ENCODE results near the gene PPP2R3A. TPM values are rescaled to one million over a fixed set of nuclear protein-coding genes. Genes with fewer than 3 reads are reported as not detected.
A peak's percentile ranks its signal among the peaks of the same experiment; 100 is the strongest.

The PPP2R3A gene
- total and polyA plus RNA-seq, 2 experiments from 2014 or later: 14.2 to 21.0 TPM

GRCh38 chr3:135989242-135989641, 23.7 kb downstream of the PPP2R3A start:
- Histone ChIP-seq H3K27me3 (replicated peaks; ENCODE audit: insufficient read depth) (no peaks in the 10 kb centered on the region), H3K4me3 (peak overlapping the region; percentile 16; the same call in 1 of the 2 replicates), H3K4me1 (ENCODE audit: insufficient read depth) (peaks cover 52% of the 10 kb centered on the region), H3K79me2 (ENCODE audit: insufficient read depth) (peaks cover 95% of the 10 kb centered on the region), H3K9me2 (ENCODE audit: insufficient read depth) (no peaks in the 10 kb centered on the region), H3K9ac (peak overlapping the region; percentile 21; the same call in 1 of the 2 replicates), H3K9me3 (ENCODE audit: low read depth) (no peaks in the 10 kb centered on the region), H3K4me2 (ENCODE audit: unreplicated experiment) (peak overlapping the region; percentile 60), H4K20me1 (ENCODE audit: insufficient read depth) (no peaks in the 10 kb centered on the region), H2AFZ (no peak overlapping the region), H3K27ac (peak overlapping the region; percentile 61), H3K36me3 (ENCODE audit: low read depth) (no peaks in the 10 kb centered on the region), H3F3A (ENCODE audit: insufficient read depth) (peaks cover 51% of the 10 kb centered on the region)
- TF ChIP-seq EZH2phosphoT487 (IDR thresholded peaks at IDR 0.05; ENCODE audit: insufficient read depth, low read depth): no peak
- no peak for TF ChIP-seq EZH2 (IDR thresholded peaks at IDR 0.05; ENCODE audit: insufficient read depth, poor library complexity, severe bottlenecking)
- peak; percentile 80 for DNase-seq
- WGBS, 2 experiments (ENCODE audit: low coverage in 1 of 2, low lambda C conversion rate in 2 of 2, missing lambda C conversion rate in 2 of 2): 2 to 3% methylated on average over 2 of the region's 2 CpGs
- in situ Hi-C loops (cut with MboI): no loop called here

- no peaks in the 10 kb centered on the region for H3K9me2 ChIP-seq (ENCODE audit: insufficient read depth)
- peak overlapping the region; percentile 75 for H3K27ac ChIP-seq
- peaks cover 47% of the 10 kb centered on the region for H3F3A ChIP-seq (ENCODE audit: insufficient read depth)
- 97% methylated on average over 4 of the region's 4 CpGs for WGBS, 2 experiments (ENCODE audit: low coverage in 1 of 2, low lambda C conversion rate in 2 of 2, missing lambda C conversion rate in 2 of 2)
- no peaks in the 10 kb centered on the region for H3K27me3 ChIP-seq (replicated peaks; ENCODE audit: insufficient read depth)
- no peak overlapping the region for H3K9ac ChIP-seq
- H3K9me3 ChIP-seq (ENCODE audit: low read depth): no peaks in the 10 kb centered on the region
- no peaks in the 10 kb centered on the region for H3K36me3 ChIP-seq (ENCODE audit: low read depth)
- H3K4me1 ChIP-seq (ENCODE audit: insufficient read depth): peaks cover 57% of the 10 kb centered on the region
- DNase-seq: no peak
- peaks cover 95% of the 10 kb centered on the region for H3K79me2 ChIP-seq (ENCODE audit: insufficient read depth)
- H3K4me3 ChIP-seq: no peak overlapping the region
- no peak overlapping the region for H3K4me2 ChIP-seq (ENCODE audit: unreplicated experiment)
- no peaks in the 10 kb centered on the region for H4K20me1 ChIP-seq (ENCODE audit: insufficient read depth)
- TF ChIP-seq EZH2phosphoT487 (IDR thresholded peaks at IDR 0.05; ENCODE audit: insufficient read depth, low read depth) (no peak), EZH2 (IDR thresholded peaks at IDR 0.05; ENCODE audit: insufficient read depth, poor library complexity, severe bottlenecking) (no peak)
- no peak overlapping the region for H2AFZ ChIP-seq
- in situ Hi-C loops (cut with MboI): no loop called here
These were observed 25.4 kb downstream of the PPP2R3A start for GRCh38 chr3:135990903-135991302.

- Histone ChIP-seq H3K36me3 (ENCODE audit: low read depth) (no peaks in the 10 kb centered on the region), H3K9me2 (ENCODE audit: insufficient read depth) (no peaks in the 10 kb centered on the region), H3K79me2 (ENCODE audit: insufficient read depth) (peaks cover 95% of the 10 kb centered on the region), H3K27ac (peak overlapping the region; percentile 75), H4K20me1 (ENCODE audit: insufficient read depth) (no peaks in the 10 kb centered on the region), H3K9me3 (ENCODE audit: low read depth) (no peaks in the 10 kb centered on the region), H3F3A (ENCODE audit: insufficient read depth) (peaks cover 47% of the 10 kb centered on the region), H3K4me2 (ENCODE audit: unreplicated experiment) (peak overlapping the region; percentile 45), H3K4me3 (no peak overlapping the region), H3K27me3 (replicated peaks; ENCODE audit: insufficient read depth) (no peaks in the 10 kb centered on the region), H2AFZ (no peak overlapping the region), H3K9ac (peak overlapping the region; percentile 29), H3K4me1 (ENCODE audit: insufficient read depth) (peaks cover 64% of the 10 kb centered on the region)
- no peak for DNase-seq
- 70 to 71% methylated on average over 2 of the region's 2 CpGs for WGBS, 2 experiments (ENCODE audit: low coverage in 1 of 2, low lambda C conversion rate in 2 of 2, missing lambda C conversion rate in 2 of 2)
- TF ChIP-seq EZH2 (IDR thresholded peaks at IDR 0.05; ENCODE audit: insufficient read depth, poor library complexity, severe bottlenecking) (no peak), EZH2phosphoT487 (IDR thresholded peaks at IDR 0.05; ENCODE audit: insufficient read depth, low read depth) (no peak)
- in situ Hi-C loops (cut with MboI): no loop called here
These were observed 26.1 kb downstream of the PPP2R3A start for GRCh38 chr3:135991621-135992020.

GRCh38 chr3:135992072-135992471, 26.5 kb downstream of the PPP2R3A start:
- peaks cover 95% of the 10 kb centered on the region for H3K79me2 ChIP-seq (ENCODE audit: insufficient read depth)
- H3K27me3 ChIP-seq (replicated peaks; ENCODE audit: insufficient read depth): no peaks in the 10 kb centered on the region
- DNase-seq: peak; percentile 92
- peak overlapping the region; percentile 51 for H3K4me2 ChIP-seq (ENCODE audit: unreplicated experiment)
- no peak overlapping the region for H3K9ac ChIP-seq
- no peak overlapping the region for H3K4me3 ChIP-seq
- H3K36me3 ChIP-seq (ENCODE audit: low read depth): no peaks in the 10 kb centered on the region
- no peaks in the 10 kb centered on the region for H3K9me2 ChIP-seq (ENCODE audit: insufficient read depth)
- no peak overlapping the region for H2AFZ ChIP-seq
- no peaks in the 10 kb centered on the region for H3K9me3 ChIP-seq (ENCODE audit: low read depth)
- peaks cover 47% of the 10 kb centered on the region for H3F3A ChIP-seq (ENCODE audit: insufficient read depth)
- no peak for TF ChIP-seq EZH2phosphoT487 (IDR thresholded peaks at IDR 0.05; ENCODE audit: insufficient read depth, low read depth)
- TF ChIP-seq EZH2 (IDR thresholded peaks at IDR 0.05; ENCODE audit: insufficient read depth, poor library complexity, severe bottlenecking): no peak
- H3K4me1 ChIP-seq (ENCODE audit: insufficient read depth): peaks cover 66% of the 10 kb centered on the region
- in situ Hi-C loops (cut with MboI): no loop called here
- peak overlapping the region; percentile 75 for H3K27ac ChIP-seq
- no peaks in the 10 kb centered on the region for H4K20me1 ChIP-seq (ENCODE audit: insufficient read depth)

All from GM23248 (cell line).